HG03457 (cell line): ENCODE data around the gene RAE1.
"Not testable (repeated sequence)": the region's sequence is repeated elsewhere in the genome, so short reads cannot be mapped to it uniquely, and the experiment has no call there.

Experiments used
- ATAC-seq: cut with Tn5 transposase; IDR thresholded peaks from one replicate; pipeline ENCODE4 v1.9.1; 2021; ENCODE audit warnings: moderate number of reproducible peaks; ENCODE audit not compliant: unreplicated experiment

The RAE1 gene

GRCh38 chr20:57411406-57412283 is 60.6 kb downstream of the RAE1 start:
- ATAC-seq: no peak

GRCh38 chr20:57412347-57413029 is 61.4 kb downstream of the RAE1 start:
- ATAC-seq: no peak

GRCh38 chr20:57413986-57414385 is 62.9 kb downstream of the RAE1 start:
- no peak for ATAC-seq

GRCh38 chr20:57414867-57415592 is 64.0 kb downstream of the RAE1 start:
- no peak for ATAC-seq

GRCh38 chr20:57415771-57416170 is 64.7 kb downstream of the RAE1 start:
- no peak for ATAC-seq

GRCh38 chr20:57416296-57417022 is 65.4 kb downstream of the RAE1 start:
- no peak for ATAC-seq

GRCh38 chr20:57417051-57417689 is 66.1 kb downstream of the RAE1 start:
- ATAC-seq: no peak

- no peak for ATAC-seq
Measured at GRCh38 chr20:57417830-57418780, 67.0 kb downstream of the RAE1 start.

- not testable (repeated sequence) for ATAC-seq
Measured at GRCh38 chr20:57419479-57419878, 68.4 kb downstream of the RAE1 start.

- ATAC-seq: no peak
Measured at GRCh38 chr20:57420571-57421252, 69.7 kb downstream of the RAE1 start.

- ATAC-seq: no peak
Measured at GRCh38 chr20:57421253-57422220, 70.5 kb downstream of the RAE1 start.

- ATAC-seq: no peak
Measured at GRCh38 chr20:57422254-57422653, 71.2 kb downstream of the RAE1 start.

- no peak for ATAC-seq
Measured at GRCh38 chr20:57425150-57426013, 74.3 kb downstream of the RAE1 start.

GRCh38 chr20:57426271-57426689 is 75.2 kb downstream of the RAE1 start:
- ATAC-seq: no peak

- no peak for ATAC-seq
Measured at GRCh38 chr20:57426831-57427230, 75.8 kb downstream of the RAE1 start.

GRCh38 chr20:57428324-57429158 is 77.5 kb downstream of the RAE1 start:
- no peak for ATAC-seq
